Neural progenitor cell (in vitro differentiated cells): Measurements from ENCODE around the gene CDAN1. TPM values are rescaled to one million over a fixed set of nuclear protein-coding genes. Genes with fewer than 3 reads are reported as not detected.

Experiments
- DNase-seq: peaks from one replicate; pipeline ENCODE4 v3.0.0-alpha.2; 2016; ENCODE audit warnings: low spot score
- H2AFZ ChIP-seq: fragments of 200-600 bp; sonication (generic); replicated peaks from 2 replicates; pipeline ENCODE4 v1.6.1; 2016; ENCODE audit warnings: antibody characterized with exemption
- H3F3A ChIP-seq: fragments of 200-600 bp; sonication (generic); 2 replicates; pipeline ENCODE4 v1.6.1; 2016; ENCODE audit warnings: antibody characterized with exemption, low read depth
- H3K27ac ChIP-seq: fragments of 200-600 bp; sonication (generic); 2 replicates; pipeline ENCODE4 v1.5.1; 2016; ENCODE audit warnings: mild to moderate bottlenecking
- H3K27me3 ChIP-seq: fragments of 200-600 bp; sonication (generic); 2 replicates; pipeline ENCODE4 v1.6.1; 2016; ENCODE audit warnings: mild to moderate bottlenecking, moderate library complexity
- H3K36me3 ChIP-seq: fragments of 200-600 bp; sonication (generic); 2 replicates; pipeline ENCODE4 v1.5.1; 2016
- H3K4me1 ChIP-seq: fragments of 200-600 bp; sonication (generic); 2 replicates; pipeline ENCODE4 v1.6.1; 2016; ENCODE audit warnings: mixed run types
- H3K4me2 ChIP-seq: fragments of 200-600 bp; sonication (generic); 2 replicates; pipeline ENCODE4 v1.6.1; 2016
- H3K4me3 ChIP-seq: fragments of 200-600 bp; sonication (generic); 2 replicates; pipeline ENCODE4 v1.5.1; 2016
- H3K79me2 ChIP-seq: fragments of 200-600 bp; sonication (generic); 2 replicates; pipeline ENCODE4 v1.6.1; 2016; ENCODE audit warnings: low read depth
- H3K9ac ChIP-seq: fragments of 200-600 bp; sonication (generic); 2 replicates; pipeline ENCODE4 v1.6.1; 2016
- H3K9me3 ChIP-seq: fragments of 200-600 bp; sonication (generic); 2 replicates; pipeline ENCODE4 v1.5.1; 2016; ENCODE audit warnings: low read depth
- H4K20me1 ChIP-seq: fragments of 200-600 bp; sonication (generic); 2 replicates; pipeline ENCODE4 v1.6.1; 2016; ENCODE audit warnings: low read depth
- H3K27ac Mint-ChIP-seq: 3 replicates; pipeline ENCODE4 v1.8.0; 2021; ENCODE audit warnings: mixed read lengths
- H3K27me3 Mint-ChIP-seq: 2 replicates; pipeline ENCODE4 v1.8.0; 2022; ENCODE audit warnings: low read depth, mild to moderate bottlenecking, inconsistent platforms, moderate library complexity, mixed read lengths; ENCODE audit not compliant: insufficient read depth
- H3K36me3 Mint-ChIP-seq: 3 replicates; pipeline ENCODE4 v1.8.0; 2021; ENCODE audit warnings: mixed read lengths
- H3K4me1 Mint-ChIP-seq: 3 replicates; pipeline ENCODE4 v1.8.0; 2021; ENCODE audit warnings: mixed read lengths
- H3K4me3 Mint-ChIP-seq: 3 replicates; pipeline ENCODE4 v1.8.0; 2021; ENCODE audit warnings: mild to moderate bottlenecking, moderate library complexity, mixed read lengths
- H3K9me3 Mint-ChIP-seq: 3 replicates; pipeline ENCODE4 v1.8.0; 2020; ENCODE audit warnings: mixed read lengths
- EZH2 ChIP-seq: fragments of 200-600 bp; sonication (generic); IDR thresholded peaks from 2 replicates; pipeline ENCODE4 v1.6.1; 2017; ENCODE audit warnings: antibody characterized with exemption, mild to moderate bottlenecking, moderate library complexity
- EZH2phosphoT487 ChIP-seq: fragments of 200-600 bp; sonication (generic); IDR thresholded peaks from 2 replicates; pipeline ENCODE4 v1.6.1; 2017; ENCODE audit warnings: antibody characterized with exemption
- total RNA-seq: library from RNA; depleted of rRNA; stranded (reverse); fragments of >200 nt; gene quantifications from 2 replicates; pipeline ENCODE4 v1.2.3, GENCODE V29; 2015; ENCODE audit warnings: low replicate concordance
- TF ChIP-seq, protein P1 (sequence below): fragments of 200-600 bp; sonication (generic); IDR thresholded peaks from 2 replicates; pipeline ENCODE4 v1.5.1; 2017; ENCODE audit warnings: antibody characterized with exemption, mild to moderate bottlenecking

CDAN1 gene
- total RNA-seq, 1 donor from 2014 or later = 20.2 TPM

DNA sequence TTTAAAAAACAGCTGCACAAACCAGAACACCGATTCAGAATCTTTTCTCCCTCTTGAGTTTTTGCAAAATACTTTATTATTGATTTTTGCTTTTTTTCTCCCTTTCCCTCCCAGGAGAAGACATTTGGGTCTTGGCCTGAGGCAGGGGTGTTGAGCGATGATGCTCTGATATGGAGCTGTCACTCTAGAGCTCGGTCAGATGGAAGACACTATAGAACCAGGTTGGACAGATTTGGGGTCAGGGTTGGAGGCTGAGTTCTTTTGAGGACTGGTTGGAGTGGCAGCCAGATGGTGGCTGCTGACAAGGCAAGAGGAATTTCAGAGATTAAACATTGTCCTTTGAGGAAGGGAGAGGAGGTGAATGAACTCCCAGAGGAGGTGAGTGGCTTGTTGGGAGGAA lies 16.9 kb downstream of the CDAN1 start:
- Histone ChIP-seq H3K27me3 (no peaks in the 10 kb centered on the region), H3K27ac (no peak overlapping the region), H2AFZ (no peak overlapping the region), H3K4me1 (no peaks in the 10 kb centered on the region), H3K79me2 (no peaks in the 10 kb centered on the region), H3K9ac (no peak overlapping the region), H4K20me1 (no peaks in the 10 kb centered on the region), H3K36me3 (no peaks in the 10 kb centered on the region), H3K4me3 (no peak overlapping the region), H3K9me3 (no peaks in the 10 kb centered on the region), H3F3A (no peaks in the 10 kb centered on the region), H3K4me2 (no peak overlapping the region)
- peaks cover 14% of the 10 kb centered on the region for H3K36me3 Mint-ChIP-seq
- H3K9me3 Mint-ChIP-seq = no peaks in the 10 kb centered on the region
- peaks cover 4% of the 10 kb centered on the region for H3K27me3 Mint-ChIP-seq
- H3K27ac Mint-ChIP-seq = no peak overlapping the region
- DNase-seq = no peak
- peaks cover 8% of the 10 kb centered on the region for H3K4me1 Mint-ChIP-seq
- no peak for TF ChIP-seq EZH2
- TF ChIP-seq EZH2phosphoT487 = no peak
- TF ChIP-seq, protein P1, sequence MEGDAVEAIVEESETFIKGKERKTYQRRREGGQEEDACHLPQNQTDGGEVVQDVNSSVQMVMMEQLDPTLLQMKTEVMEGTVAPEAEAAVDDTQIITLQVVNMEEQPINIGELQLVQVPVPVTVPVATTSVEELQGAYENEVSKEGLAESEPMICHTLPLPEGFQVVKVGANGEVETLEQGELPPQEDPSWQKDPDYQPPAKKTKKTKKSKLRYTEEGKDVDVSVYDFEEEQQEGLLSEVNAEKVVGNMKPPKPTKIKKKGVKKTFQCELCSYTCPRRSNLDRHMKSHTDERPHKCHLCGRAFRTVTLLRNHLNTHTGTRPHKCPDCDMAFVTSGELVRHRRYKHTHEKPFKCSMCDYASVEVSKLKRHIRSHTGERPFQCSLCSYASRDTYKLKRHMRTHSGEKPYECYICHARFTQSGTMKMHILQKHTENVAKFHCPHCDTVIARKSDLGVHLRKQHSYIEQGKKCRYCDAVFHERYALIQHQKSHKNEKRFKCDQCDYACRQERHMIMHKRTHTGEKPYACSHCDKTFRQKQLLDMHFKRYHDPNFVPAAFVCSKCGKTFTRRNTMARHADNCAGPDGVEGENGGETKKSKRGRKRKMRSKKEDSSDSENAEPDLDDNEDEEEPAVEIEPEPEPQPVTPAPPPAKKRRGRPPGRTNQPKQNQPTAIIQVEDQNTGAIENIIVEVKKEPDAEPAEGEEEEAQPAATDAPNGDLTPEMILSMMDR = no peak
- no peak overlapping the region for H3K4me3 Mint-ChIP-seq

DNA sequence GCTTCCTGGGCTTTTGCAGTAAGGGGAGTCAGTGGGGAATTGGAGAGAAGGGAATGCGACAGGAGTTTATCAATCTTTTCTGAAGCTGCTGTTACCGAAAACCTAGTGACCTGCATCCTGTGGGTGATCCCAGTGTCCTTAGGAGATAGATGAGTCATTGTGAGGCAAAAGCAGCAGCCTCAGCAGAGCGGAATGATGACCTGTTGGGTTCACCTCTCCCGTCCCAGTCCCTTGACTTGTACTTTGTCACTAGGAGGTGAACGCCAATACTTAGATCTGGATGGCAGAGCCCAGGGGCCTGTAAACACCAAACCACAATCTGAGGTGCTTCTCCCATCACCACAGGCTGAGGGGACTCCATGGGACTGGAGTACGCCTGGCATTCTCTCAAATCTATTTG lies 17.9 kb downstream of the CDAN1 start:
- Histone ChIP-seq H3K4me1 (no peaks in the 10 kb centered on the region), H3K79me2 (no peaks in the 10 kb centered on the region), H3K4me2 (no peak overlapping the region), H3K4me3 (no peak overlapping the region), H3K27me3 (no peaks in the 10 kb centered on the region), H3K9me3 (no peaks in the 10 kb centered on the region), H3K9ac (no peak overlapping the region), H3F3A (no peaks in the 10 kb centered on the region), H2AFZ (no peak overlapping the region), H3K27ac (no peak overlapping the region), H4K20me1 (no peaks in the 10 kb centered on the region), H3K36me3 (no peaks in the 10 kb centered on the region)
- peaks cover 8% of the 10 kb centered on the region for H3K36me3 Mint-ChIP-seq
- H3K27ac Mint-ChIP-seq = no peak overlapping the region
- H3K27me3 Mint-ChIP-seq = peaks cover 2% of the 10 kb centered on the region
- no peaks in the 10 kb centered on the region for H3K9me3 Mint-ChIP-seq
- no peak overlapping the region for H3K4me3 Mint-ChIP-seq
- TF ChIP-seq EZH2 (no peak), EZH2phosphoT487 (no peak)
- TF ChIP-seq, protein P1 = no peak
- DNase-seq = no peak
- peaks cover 8% of the 10 kb centered on the region for H3K4me1 Mint-ChIP-seq

DNA sequence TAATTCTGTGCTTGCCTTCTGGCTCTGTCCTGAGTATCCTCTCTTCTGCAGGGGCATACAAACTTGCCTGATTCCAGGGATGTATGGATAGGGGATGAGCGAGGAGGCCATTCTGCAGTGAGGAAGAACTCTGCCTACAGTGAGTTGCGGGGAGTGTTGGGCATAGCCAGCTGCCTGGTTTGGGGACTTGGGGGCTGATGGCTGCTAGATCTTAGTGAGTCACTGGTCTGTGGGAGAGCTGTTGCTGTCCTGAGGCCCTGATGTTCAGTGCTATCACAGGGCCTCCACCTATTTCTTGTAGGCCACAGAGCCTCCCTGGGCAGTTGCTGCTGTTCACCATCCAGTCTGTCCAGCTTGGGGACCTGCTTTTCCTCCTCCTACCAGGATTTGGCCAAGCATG lies 20.3 kb downstream of the CDAN1 start:
- H3K27ac Mint-ChIP-seq = no peak overlapping the region
- peaks cover 6% of the 10 kb centered on the region for H3K36me3 Mint-ChIP-seq
- Histone ChIP-seq H3K27me3 (no peaks in the 10 kb centered on the region), H3K4me1 (no peaks in the 10 kb centered on the region), H4K20me1 (no peaks in the 10 kb centered on the region), H3K4me2 (no peak overlapping the region), H2AFZ (no peak overlapping the region), H3K9ac (no peak overlapping the region), H3K4me3 (no peak overlapping the region), H3K36me3 (no peaks in the 10 kb centered on the region), H3K9me3 (no peaks in the 10 kb centered on the region), H3K27ac (no peak overlapping the region), H3F3A (no peaks in the 10 kb centered on the region), H3K79me2 (no peaks in the 10 kb centered on the region)
- H3K4me3 Mint-ChIP-seq = no peak overlapping the region
- no peak for DNase-seq
- H3K27me3 Mint-ChIP-seq = no peaks in the 10 kb centered on the region
- H3K9me3 Mint-ChIP-seq = no peaks in the 10 kb centered on the region
- TF ChIP-seq, protein P1 = no peak
- H3K4me1 Mint-ChIP-seq = no peaks in the 10 kb centered on the region

DNA sequence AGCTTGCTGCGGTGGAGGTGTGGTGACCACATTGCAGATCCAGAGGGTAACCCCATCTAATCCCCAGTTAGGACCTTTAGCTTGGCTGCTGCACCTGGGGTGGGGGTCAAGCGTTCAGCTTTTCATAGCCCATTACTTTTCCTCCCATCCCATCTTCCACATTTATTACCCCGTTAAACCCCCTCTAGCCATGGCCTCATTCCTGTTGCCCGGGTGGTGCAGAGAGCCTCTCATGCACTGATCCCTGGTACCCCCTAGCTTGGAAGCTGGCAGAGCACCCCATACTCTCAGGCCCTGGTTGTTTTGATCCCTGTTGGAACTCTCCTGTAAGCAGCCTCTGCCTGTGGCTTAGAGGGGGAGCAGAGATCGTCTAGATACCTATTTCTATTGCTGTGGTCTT lies 20.8 kb downstream of the CDAN1 start:
- no peak for DNase-seq
- Histone ChIP-seq H4K20me1 (no peaks in the 10 kb centered on the region), H3K4me2 (no peak overlapping the region), H3K79me2 (no peaks in the 10 kb centered on the region), H3K4me3 (no peak overlapping the region), H3F3A (no peaks in the 10 kb centered on the region), H3K36me3 (no peaks in the 10 kb centered on the region), H3K4me1 (no peaks in the 10 kb centered on the region), H3K27me3 (no peaks in the 10 kb centered on the region), H2AFZ (no peak overlapping the region), H3K9me3 (no peaks in the 10 kb centered on the region), H3K27ac (no peak overlapping the region), H3K9ac (no peak overlapping the region)
- peaks cover 6% of the 10 kb centered on the region for H3K36me3 Mint-ChIP-seq
- H3K4me1 Mint-ChIP-seq = no peaks in the 10 kb centered on the region
- no peak overlapping the region for H3K4me3 Mint-ChIP-seq
- H3K9me3 Mint-ChIP-seq = no peaks in the 10 kb centered on the region
- TF ChIP-seq, protein P1 = no peak
- TF ChIP-seq EZH2phosphoT487 (no peak), EZH2 (no peak)
- H3K27me3 Mint-ChIP-seq = no peaks in the 10 kb centered on the region
- no peak overlapping the region for H3K27ac Mint-ChIP-seq
